ENCODE measurements around the gene PPME1.

PPME1 gene

DNA sequence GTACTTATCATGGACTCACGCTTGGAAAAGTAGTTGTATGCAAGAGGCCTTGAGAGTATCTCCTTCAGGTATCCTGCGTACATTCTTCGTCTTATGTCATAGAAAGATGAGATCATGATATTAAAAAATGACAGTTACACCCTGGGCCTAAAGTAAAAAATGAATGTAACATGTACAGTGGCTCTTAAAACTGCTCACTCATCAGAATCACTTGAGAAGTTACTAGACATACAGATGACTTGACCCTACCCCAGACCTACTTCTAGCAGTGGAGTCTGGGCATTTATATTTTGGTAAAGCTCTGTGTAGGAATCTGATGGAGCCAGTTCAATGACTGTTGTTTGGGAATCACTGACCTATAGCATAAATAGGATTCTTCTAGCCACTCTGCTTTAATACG, 54.5 kb downstream of the PPME1 start:
- in situ Hi-C loops (cut with MboI; ENCODE audit: low sequenced_read_pairs): no loop called here

DNA sequence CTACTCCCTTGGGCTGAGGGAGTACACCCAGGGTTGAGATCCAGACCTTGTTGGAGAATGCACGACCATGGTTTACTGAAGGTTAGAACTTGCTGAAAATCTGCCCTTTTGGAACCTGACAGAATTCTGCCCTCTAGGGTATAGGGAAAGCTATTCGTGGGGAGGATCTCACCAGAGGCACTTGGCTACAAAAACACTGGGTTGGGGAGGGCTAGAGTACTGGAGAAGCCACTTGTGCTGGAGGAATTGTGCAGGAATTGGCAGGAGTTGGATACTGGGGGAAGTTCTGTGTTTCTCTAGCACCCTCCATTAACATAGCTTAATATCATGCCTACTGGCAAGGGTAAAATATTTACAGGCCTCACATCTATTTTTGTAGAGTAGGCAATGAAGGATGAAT, 55.8 kb downstream of the PPME1 start:
- in situ Hi-C loops (cut with MboI; ENCODE audit: low sequenced_read_pairs): no loop called here

DNA sequence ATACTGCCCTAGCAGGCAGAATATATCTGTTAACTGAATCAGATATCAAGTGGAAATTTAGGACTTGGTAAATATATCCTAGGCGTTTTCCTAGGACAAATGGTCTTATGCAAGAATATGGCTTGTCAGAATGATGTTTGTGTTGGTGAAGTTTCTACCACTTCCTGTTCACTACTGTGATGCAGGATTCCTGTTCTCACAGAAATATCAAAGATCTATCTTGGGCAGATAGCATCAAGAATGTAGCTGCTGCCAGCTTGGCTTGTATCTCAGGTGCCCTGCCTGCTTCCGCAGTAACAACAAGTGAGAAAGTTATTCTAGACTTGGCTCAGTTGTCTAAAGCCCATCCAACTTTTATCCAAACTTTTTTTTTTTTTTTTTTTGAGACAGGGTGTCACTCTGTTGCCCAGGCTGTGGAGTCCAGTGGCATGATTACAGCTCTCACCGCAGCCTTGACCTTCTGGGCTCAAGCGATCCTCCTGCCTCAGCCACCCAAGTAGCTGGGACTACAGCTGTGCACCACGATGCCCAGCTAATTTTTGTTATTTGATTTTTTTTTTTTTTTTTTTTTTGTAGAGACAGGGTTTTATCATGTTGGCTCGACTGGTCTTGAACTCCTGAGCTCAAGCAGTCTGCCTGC, 61.3 kb downstream of the PPME1 start:
- in situ Hi-C loops (cut with MboI; ENCODE audit: low sequenced_read_pairs): no loop called here

DNA sequence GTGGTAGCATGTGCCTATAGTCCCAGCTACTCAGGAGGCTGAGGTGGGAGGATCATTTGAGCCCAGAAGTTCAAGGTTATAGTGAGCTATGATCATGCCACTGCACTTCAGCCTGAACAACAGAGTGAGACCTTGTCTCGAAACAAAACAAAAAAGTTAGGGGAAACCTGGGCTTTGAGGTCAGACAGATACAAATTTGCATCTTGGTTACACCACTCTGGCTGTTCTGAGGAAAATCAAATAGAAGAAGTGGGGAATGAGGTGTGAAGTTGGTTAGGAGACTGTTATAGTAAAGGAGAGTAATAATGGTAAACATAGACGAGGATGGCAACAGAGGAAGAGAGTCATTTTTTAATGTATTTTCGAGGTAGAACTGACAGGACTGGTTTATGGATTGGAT, 62.6 kb downstream of the PPME1 start:
- in situ Hi-C loops (cut with MboI; ENCODE audit: low sequenced_read_pairs): no loop called here

DNA sequence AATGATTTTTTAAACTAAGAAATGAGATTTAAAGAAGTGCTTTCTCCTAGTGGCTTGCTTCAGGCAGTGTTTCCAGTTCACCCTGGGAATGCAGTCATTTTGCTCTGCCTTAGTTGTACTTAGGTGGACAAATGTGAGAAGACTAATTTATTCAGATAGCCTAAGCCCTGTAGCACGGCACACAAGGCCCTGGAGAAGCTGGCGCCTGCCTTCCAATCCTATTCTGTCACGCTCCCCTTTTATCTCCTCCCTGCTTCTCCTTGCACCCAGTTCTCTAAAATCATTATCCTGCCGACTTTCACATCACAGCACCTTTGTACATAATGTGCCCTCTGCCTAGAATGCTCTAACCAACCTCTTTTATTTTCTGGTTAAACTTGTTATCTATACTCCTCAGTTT, 64.0 kb downstream of the PPME1 start:
- in situ Hi-C loops (cut with MboI; ENCODE audit: low sequenced_read_pairs): no loop called here

DNA sequence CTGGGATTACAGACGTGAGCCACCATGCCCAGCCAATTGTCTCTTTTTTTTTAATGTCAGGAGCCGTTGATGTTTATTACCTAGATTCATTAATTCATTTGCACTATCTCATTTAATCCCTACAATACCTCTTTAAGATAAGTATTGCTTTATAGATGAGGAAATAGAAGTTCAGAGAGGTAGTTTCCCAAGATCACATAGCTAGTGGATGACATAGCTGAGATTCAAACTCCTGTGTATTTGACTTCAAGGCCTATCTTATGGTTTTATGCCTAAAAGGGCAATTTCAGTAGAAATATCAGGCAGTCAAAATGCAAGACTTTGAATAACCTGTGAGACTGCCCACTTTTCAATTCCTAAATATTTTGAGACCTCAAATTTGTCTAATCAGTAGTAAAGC, 66.5 kb downstream of the PPME1 start:
- in situ Hi-C loops (cut with MboI; ENCODE audit: low sequenced_read_pairs): no loop called here

DNA sequence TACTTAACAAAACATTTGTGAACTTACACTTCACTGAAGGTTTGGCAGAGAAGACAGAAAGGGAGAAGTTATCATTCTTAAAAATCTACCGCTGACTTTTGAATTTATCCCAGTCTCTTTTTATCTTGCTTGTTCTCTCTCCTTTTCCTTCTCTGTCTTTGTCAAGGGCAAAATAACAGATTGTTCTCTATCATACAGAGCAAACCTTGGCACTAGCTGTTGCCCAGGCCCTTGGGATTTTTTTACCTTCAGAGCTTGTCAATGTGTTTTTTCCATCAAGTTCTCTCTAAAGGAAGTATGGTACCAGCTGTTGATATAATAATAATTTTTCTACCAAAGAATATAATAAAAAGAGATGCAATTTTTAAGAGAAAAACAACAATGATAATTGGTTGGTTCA, 67.2 kb downstream of the PPME1 start:
- in situ Hi-C loops (cut with MboI; ENCODE audit: low sequenced_read_pairs): no loop called here

DNA sequence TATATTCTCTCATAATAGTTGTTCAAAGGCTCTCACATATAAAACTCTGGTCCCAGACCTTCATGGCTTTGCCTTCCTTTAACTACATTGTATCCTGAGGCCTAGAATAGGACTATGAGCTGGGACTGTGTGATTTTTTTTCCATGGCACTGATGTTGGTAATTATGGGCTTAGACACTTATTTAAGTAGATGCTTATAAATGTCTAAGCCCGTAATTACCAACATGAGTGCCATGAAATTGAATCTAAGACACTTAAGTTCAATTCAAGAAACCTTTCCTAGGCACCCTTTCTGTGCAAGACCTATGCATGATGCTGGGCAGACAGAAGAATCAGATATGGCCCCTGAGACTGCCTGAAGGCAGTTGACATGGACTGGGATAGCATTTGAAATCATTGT, 77.4 kb downstream of the PPME1 start:
- in situ Hi-C loops (cut with MboI; ENCODE audit: low sequenced_read_pairs): no loop called here

DNA sequence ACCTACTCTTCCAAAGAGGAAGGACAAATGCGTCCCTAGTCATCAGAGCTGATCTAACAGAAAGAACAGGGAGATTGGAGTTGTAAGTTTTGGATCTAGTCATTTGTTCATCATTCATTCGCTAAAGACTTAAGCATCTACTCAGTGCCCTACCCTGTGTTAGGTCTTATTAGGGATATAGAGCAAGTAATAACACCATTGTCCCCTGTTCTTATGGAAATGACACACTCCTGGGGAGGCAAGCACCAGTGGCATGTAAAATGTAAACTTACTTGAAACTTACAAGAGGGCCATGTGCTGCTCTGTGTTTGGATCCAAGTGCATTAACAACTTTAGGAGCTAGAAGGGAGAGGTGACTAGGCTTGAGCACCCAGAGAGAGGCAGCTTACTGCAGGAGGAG, 78.4 kb downstream of the PPME1 start:
- in situ Hi-C loops (cut with MboI; ENCODE audit: low sequenced_read_pairs): no loop called here

DNA sequence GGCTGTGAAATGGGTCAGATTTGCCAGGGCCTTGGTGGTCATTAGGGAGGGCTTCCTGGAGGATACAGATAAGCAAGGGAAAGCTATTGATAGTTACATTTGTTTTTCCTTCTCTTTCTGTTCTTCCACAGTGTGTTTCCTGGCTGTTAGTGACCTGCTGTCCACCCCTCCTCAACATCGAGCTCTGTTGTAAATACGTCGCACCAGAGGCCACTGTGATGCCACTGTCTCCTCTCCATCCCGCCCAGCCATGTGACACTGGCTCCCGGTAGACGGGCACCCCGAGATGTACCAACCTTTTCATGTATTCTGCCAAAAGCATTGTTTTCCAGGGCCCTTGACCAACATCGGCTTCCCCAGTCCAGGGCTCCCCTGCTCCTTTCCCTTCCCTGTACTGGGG, 82.3 kb downstream of the PPME1 start:
- in situ Hi-C loops (cut with MboI; ENCODE audit: low sequenced_read_pairs): loop anchor here (25.0 kb wide), 1 partner anchor 309 kb away; no protein-coding TSS in a partner anchor

DNA sequence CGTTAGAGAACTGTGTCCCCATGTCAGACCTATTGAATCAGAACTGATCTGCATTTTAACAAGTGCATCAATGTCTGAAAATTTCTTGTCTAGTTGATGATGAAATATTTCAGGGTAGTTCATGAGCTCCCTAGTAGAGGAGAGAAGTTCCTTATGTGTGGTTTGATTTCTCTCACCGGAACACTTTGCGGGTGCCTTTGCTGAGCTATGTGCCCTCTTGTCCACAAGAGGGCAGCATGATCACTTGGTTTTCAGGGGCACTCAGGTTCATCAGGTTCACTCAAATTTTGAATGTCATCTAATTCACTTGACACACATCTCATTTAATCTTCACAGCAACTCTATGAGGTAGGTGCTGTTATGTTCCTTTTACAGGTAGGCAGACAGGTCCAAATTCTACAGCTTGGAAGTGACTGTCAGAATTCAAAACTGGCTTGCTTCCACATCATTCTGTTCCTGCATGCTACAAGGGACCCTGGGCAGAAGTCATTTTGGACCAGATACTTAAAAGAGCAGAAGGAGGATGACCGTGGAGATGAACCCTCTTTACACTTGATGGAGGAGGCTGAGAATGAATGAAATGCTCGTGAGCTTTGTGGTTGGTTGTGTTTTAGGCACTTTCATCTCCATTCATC, 84.8 kb downstream of the PPME1 start:
- in situ Hi-C loops (cut with MboI; ENCODE audit: low sequenced_read_pairs): loop anchor here (25.0 kb wide), 1 partner anchor 306 kb away; no protein-coding TSS in a partner anchor

DNA sequence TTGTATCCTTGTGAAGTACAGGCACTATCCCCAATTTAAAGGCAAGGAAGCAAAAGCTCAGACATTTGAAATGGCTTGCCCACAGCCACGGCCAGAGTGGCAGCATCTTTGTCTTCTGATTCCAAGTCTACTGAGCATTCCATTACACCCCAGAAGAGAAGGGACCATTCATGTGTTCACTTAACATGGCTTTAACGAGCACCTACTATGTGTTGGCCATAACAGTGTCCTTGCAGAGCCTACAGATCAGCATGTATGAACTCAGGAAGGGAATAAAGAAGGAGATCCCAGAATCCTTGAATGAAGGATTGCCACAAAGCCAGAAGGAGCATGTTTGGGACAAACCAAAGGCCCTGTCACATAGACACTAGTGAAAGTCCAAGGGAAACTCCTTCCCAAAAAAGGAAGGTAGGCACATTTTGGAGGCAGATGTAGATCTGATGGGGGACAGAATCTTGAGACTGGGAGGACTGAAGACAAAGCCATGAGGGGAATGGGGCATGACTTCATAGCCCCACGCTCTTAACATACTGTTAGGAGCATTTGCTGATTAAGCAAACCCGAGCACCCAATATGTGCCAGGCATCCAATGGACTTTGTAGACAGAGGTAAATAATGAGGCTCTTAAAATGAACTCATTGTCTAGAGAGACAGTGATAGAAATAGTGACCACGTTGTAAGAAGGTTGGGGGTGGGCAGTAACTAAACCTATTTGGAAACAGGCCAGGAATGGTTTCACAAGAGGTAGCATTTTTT, 85.5 kb downstream of the PPME1 start:
- in situ Hi-C loops (cut with MboI; ENCODE audit: low sequenced_read_pairs): loop anchor here (25.0 kb wide), 1 partner anchor 306 kb away; no protein-coding TSS in a partner anchor

DNA sequence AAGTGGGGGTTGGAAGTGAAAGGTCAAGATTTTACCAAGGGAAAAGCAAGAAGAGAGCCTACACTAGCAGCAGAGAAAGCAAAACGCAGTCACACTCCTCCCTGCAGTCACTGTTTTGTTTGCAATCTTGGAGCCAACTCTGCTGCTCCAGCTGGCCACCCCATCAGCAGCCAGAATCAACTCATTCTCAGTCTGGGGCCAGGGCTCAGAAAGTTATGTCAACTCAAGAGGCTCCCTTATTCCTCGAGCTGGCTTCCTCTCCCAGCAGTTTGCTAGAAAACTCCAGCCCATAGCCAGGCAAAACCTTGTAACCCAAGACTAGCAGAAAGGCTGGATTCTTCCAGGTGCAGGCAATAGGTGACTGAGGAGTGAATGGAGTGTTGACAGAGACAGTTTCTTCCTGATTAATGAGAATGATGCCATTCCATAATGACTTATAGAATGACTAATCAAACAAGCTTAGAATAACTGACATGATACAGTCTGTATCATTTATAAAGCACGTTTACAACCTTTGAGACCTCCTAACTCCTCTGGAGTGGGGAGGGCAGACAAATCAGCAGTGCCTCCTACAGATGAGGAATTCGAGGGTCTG, 87.0 kb downstream of the PPME1 start:
- in situ Hi-C loops (cut with MboI; ENCODE audit: low sequenced_read_pairs): loop anchor here (25.0 kb wide), 1 partner anchor 304 kb away; no protein-coding TSS in a partner anchor

DNA sequence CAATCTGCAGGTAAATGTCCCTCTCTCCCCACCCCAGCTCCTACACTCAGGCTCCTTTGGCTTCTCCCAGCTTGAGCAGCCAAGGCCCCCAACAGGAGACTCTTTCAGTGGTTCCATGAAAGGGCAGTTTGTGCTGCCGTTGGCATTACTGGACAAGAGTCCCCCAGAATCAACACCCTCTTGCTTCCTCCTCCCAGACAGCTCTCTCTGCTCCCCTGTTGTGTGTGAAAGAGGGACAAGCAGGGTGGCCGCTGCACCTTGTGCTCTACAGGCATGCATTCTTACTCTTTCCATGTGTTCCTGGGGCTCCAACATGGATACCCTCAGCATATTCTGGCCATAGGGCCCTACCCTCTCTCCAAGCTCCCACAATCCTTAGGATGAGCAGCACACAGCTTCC, 91.6 kb downstream of the PPME1 start:
- in situ Hi-C loops (cut with MboI; ENCODE audit: low sequenced_read_pairs): loop anchor here (25.0 kb wide), 1 partner anchor 300 kb away; no protein-coding TSS in a partner anchor

DNA sequence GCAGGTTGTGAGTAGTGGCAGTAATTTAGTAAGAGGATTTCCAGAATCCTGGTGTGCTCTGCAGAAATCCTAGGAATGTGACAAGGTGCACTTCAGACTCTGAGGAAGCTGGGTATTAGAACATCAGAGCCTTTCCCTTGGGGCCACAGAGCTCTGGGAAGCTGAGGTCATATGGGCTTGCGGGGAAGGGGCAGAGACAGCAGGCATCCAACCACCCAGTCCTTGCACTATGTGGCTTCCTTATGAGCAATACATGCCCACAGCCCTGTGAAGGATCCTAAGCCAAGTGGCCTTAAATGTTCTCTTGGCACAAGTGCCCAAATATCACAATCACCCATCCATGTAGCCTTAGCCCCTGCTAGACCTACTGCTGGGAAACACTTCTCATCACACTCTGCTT, 94.2 kb downstream of the PPME1 start:
- in situ Hi-C loops (cut with MboI; ENCODE audit: low sequenced_read_pairs): loop anchor here (25.0 kb wide), 1 partner anchor 297 kb away; no protein-coding TSS in a partner anchor

DNA sequence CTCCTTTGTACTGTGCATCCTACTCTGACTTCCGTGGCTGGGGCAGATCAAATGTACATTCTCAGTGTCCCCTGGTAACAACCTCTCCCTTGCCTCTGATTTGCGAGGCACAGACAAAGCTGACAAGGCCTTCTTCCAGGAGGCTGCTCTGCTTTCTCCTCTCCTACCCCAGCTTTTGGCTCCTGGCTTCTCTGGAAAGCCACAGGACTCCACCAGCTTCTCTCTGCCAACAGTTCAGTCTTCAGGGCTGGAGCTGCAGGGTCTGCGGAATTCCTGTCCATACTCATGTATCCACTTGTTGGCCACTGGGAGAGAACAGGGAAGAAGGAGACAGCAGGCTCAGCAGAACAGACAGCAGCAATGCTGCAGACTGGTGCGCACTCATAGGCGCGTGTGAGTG, 95.9 kb downstream of the PPME1 start:
- in situ Hi-C loops (cut with MboI; ENCODE audit: low sequenced_read_pairs): loop anchor here (25.0 kb wide), 1 partner anchor 295 kb away; no protein-coding TSS in a partner anchor

DNA sequence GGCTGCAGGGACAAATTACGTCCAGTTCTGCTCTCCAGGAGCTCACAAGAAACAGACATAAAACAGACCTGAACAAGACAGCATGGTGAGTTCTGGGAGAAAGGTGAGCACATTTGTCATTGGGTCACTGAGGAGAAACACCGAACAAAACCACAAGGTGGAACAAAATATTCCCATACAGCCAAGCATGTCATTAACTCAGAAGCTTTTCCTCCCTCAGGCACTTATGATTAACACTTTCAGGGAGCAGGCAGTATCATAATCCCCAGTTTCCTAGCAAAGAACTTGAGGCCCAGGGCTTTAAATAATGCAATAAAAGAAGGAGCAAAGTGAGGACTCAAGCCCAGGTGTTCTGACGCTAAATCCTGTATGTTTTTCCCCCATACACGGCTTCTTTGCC, 97.4 kb downstream of the PPME1 start:
- in situ Hi-C loops (cut with MboI; ENCODE audit: low sequenced_read_pairs): loop anchor here (25.0 kb wide), 1 partner anchor 294 kb away; no protein-coding TSS in a partner anchor

DNA sequence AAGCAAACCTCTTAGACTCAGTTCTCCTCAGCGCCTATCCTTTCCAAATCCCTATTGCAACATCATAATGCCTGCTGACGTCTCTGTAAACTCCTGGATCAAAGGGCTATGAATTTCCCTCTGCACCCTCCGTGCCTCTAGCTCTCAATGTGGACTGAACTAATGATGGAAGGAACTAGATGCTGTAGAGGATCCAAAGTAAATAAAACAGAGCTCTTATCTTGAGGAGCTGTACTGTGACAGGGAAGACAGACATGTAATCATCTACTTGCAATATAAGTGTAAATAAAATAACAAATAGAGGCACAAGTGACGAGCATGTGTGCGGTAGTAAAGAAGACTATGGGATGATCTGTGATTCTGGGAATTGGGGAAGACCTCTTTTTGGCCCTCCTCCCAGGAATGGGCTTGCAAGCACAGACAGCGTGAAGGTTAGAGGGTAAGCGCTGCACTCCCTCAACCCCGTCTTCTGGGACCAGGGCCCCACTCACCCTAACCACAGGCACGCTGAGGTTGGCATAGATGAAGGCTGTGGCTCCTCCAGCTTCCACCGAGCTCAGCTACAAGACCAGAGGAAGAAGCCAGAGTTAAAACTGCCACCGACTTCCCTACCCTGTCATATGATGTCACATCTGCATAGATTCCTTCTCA, 98.2 kb downstream of the PPME1 start:
- in situ Hi-C loops (cut with MboI; ENCODE audit: low sequenced_read_pairs): loop anchor here (25.0 kb wide), 1 partner anchor 293 kb away; no protein-coding TSS in a partner anchor

DNA sequence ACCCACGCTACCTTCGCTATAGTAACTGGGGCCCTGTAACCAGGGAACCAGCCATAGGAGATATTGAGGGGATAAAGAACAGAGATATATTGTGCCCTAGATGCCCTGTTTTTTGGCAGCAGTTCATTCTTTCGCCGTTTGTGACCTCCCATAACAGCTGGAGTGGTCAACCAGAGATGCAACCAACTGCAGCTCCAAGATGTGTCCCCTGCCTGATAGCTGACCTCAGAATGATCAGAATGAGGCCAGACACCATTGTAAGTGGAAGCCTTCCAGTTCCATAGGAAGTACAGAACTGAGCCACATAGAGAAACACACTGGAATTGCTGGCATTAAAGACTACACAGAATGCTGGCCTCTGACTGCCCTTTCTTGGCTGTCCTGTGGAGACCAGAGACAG, 101.2 kb downstream of the PPME1 start:
- in situ Hi-C loops (cut with MboI; ENCODE audit: low sequenced_read_pairs): loop anchor here (25.0 kb wide), 1 partner anchor 290 kb away; no protein-coding TSS in a partner anchor

DNA sequence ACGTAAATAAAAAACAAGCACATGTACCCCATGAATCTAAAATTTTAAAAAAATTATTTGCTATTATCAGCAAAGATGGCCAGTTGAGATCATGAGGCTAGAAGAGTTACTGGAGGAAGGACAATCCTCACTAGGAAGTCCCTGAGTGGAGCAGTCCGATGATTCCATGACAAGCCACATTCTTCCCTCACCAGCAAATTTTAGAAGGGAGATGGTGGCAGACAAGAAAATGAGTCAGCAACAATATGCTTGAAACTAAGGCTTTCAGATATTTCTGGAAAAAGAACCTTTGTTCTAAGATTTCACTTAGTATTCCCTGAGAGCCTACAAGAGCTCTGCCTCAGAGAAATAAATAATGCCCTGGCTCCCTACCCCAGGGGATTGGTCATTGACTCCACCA, 105.5 kb downstream of the PPME1 start:
- in situ Hi-C loops (cut with MboI; ENCODE audit: low sequenced_read_pairs): no loop called here

DNA sequence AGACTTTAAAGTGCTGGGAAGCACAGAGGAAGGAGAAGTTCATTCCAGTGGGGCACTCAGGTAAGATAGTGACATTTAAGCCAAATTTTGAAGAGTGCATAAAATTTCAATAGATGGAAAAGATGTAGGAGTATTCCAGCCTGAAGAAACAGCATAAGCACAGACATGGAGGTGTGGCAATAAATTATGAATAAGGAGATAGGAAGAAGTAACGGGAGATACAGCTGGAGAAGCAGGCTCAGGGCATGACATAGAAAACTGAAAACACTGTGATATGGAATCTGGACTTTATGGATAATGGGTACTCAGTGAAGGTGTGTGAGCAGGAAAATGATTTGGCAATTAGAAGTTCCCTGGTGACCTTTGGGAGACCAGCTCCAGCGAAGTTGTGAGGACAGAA, 107.0 kb downstream of the PPME1 start:
- in situ Hi-C loops (cut with MboI; ENCODE audit: low sequenced_read_pairs): no loop called here
